CD4-positive, alpha-beta memory T cell (primary cell): ENCODE measurements around the gene STK10. TPM values are rescaled to one million over a fixed set of nuclear protein-coding genes. Genes with fewer than 3 reads are reported as not detected.

ENCODE experiments used
- CTCF ChIA-PET: fragments of 350-600 bp; sonication (Branson Sonifier 250); formaldehyde crosslinking; loops from one replicate; lab custom pipeline; 2021; ENCODE audit warnings: inconsistent platforms; ENCODE audit not compliant: partially characterized antibody; lab: Charles Lee
- POLR2A ChIA-PET: fragments of 350-600 bp; sonication (Branson Sonifier 250); formaldehyde crosslinking; loops from one replicate; lab custom pipeline; 2021; ENCODE audit not compliant: partially characterized antibody; lab: Charles Lee
- DNase-seq, 5 donors: peaks; one replicate each; pipeline versions ENCODE4 v3.0.0 to v3.0.0-alpha.2; 2020 to 2022; ENCODE audit warnings: mixed read lengths in 1 of 5
- H3K27ac ChIP-seq: one replicate; pipeline ENCODE4 v1.7.0; 2013; ENCODE audit warnings: low read depth, low read length
- H3K27me3 ChIP-seq: 2 replicates; pipeline ENCODE4 v1.7.0; 2013; ENCODE audit warnings: mild to moderate bottlenecking, low read length, moderate library complexity; ENCODE audit not compliant: insufficient read depth
- H3K36me3 ChIP-seq: 2 replicates; pipeline ENCODE4 v1.7.0; 2013; ENCODE audit warnings: mild to moderate bottlenecking, low read length, moderate library complexity; ENCODE audit not compliant: insufficient read depth
- H3K4me1 ChIP-seq: 2 replicates; pipeline ENCODE4 v1.7.0; 2013; ENCODE audit warnings: mild to moderate bottlenecking, low read length, moderate library complexity; ENCODE audit not compliant: insufficient read depth
- H3K4me3 ChIP-seq, 2 donors: one replicate each; pipeline ENCODE4 v1.7.0; 2013; ENCODE audit warnings: low read length in 2 of 2, mild to moderate bottlenecking in 1 of 2
- H3K9me3 ChIP-seq, 2 donors: one replicate each; pipeline ENCODE4 v1.7.0; 2013; ENCODE audit warnings: low read length in 2 of 2, control low read depth in 1 of 2; ENCODE audit not compliant: control insufficient read depth in 1 of 2
- H3K27ac Mint-ChIP-seq, 7 donors: one replicate each; pipeline ENCODE4 v1.8.0; 2020 to 2021; ENCODE audit warnings: mixed read lengths in 7 of 7, mild to moderate bottlenecking in 6 of 7, inconsistent platforms in 3 of 7, moderate library complexity in 3 of 7
- H3K27me3 Mint-ChIP-seq, 2 donors: one replicate each; pipeline ENCODE4 v1.8.0; 2020 to 2021; ENCODE audit warnings: mixed read lengths in 2 of 2
- H3K36me3 Mint-ChIP-seq, 2 donors: one replicate each; pipeline ENCODE4 v1.8.0; 2020 to 2021; ENCODE audit warnings: mixed read lengths in 2 of 2, inconsistent platforms in 1 of 2, mild to moderate bottlenecking in 1 of 2
- H3K4me1 Mint-ChIP-seq, 4 donors: one replicate each; pipeline ENCODE4 v1.8.0; 2020 to 2021; ENCODE audit warnings: mixed read lengths in 4 of 4, mild to moderate bottlenecking in 1 of 4
- H3K4me3 Mint-ChIP-seq, 8 donors: one replicate each; pipeline ENCODE4 v1.8.0; 2020 to 2021; ENCODE audit warnings: mixed read lengths in 8 of 8, mild to moderate bottlenecking in 7 of 8, moderate library complexity in 6 of 8, inconsistent platforms in 3 of 8
- H3K9me3 Mint-ChIP-seq, 8 donors: one replicate each; pipeline ENCODE4 v1.8.0; 2020 to 2021; ENCODE audit warnings: mixed read lengths in 8 of 8, mild to moderate bottlenecking in 5 of 8, inconsistent platforms in 3 of 8, moderate library complexity in 1 of 8
- intact Hi-C: fragments of 100-400 bp; cut with micrococcal nuclease; formaldehyde crosslinking; loops from one replicate; pipeline ENCODE4 v1.15.1; 2023
- polyA plus RNA-seq, 2 donors: library from polyadenylated mRNA; unstranded; fragments of 300-500 nt; fragmentation: Illumina TruSeq; gene quantifications; one replicate each; pipeline ENCODE4 v1.2.3, GENCODE V29; 2021
- total RNA-seq, 2 experiments: library from RNA; stranded (reverse); gene quantifications; one replicate each; pipeline ENCODE4 v1.2.3, GENCODE V29; 2021

The STK10 gene
- total and polyA plus RNA-seq, 4 experiments from 2014 or later, result 24.6 to 314 (median 233) TPM

DNA sequence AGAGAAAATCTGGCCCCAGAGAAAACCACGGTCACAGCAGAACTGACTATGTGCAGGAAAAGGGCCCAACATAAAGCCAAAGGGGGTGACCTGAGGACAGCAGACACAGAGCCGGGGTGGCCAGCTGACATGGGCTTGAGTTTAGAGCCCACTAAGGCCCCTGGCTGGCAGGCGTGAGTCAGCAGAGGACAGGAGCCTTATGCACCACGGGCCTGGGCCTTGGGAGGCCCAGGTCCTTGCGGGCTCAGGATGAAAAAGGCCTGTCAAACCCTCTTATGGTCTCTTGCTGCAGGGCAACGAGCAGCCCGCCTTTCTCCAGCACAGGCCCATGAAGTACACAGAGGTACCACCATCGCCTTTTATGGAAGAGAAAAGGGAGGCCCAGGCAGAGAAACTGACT lies 19.7 kb downstream of the STK10 start:
- intact Hi-C loops, result no loop called here
- H3K4me3 Mint-ChIP-seq, result peak overlapping the region in 4 of 8 donors; percentile 48 to 72 (median 62)

DNA sequence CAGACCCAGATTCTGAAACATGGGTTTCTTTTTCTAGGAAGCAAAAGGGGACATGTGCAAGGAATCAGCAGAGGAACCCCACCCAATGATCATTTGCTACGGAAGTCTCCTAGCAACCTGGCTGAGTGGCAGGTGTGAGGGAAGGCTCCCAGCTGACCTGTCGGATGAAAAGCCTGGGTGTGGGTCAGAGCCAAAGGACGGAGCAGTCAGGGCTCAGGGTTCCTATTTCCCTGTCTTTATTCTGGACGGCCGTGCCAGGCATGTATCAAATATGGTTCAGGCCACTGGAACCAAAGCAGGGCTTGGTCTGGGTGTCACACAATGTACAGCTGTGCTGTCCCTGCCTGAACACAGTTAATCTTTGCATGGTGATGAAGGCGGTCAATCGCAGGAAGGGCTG lies 20.1 kb downstream of the STK10 start:
- H3K36me3 ChIP-seq, result peaks cover 18% of the 10 kb centered on the region
- H3K4me3 Mint-ChIP-seq, result peak overlapping the region in 5 of 8 donors; percentile 34 to 72 (median 49)
- no peaks in the 10 kb centered on the region for H3K9me3 ChIP-seq
- H3K4me1 Mint-ChIP-seq, result peaks cover 55 to 98% (median 81%) of the 10 kb centered on the region in 4 donors
- ChIA-PET POLR2A (interaction anchor here (0.9 to 8.3 kb wide), 3 partner anchors 11 to 24 kb away, joined by 3 to 80 read pairs (median 7); partner anchors contain the start of gene STK10), CTCF (interaction anchor here (1.1 to 23.1 kb wide), 3 partner anchors 17 to 62 kb away, joined by 4 to 429 read pairs (median 4); partner anchors contain the start of gene STK10)
- no peaks in the 10 kb centered on the region for H3K27me3 ChIP-seq
- peak overlapping the region in 6 of 7 donors; percentile 41 to 99 (median 92) for H3K27ac Mint-ChIP-seq
- no peak for DNase-seq
- no peak overlapping the region for H3K4me3 ChIP-seq
- no peaks in the 10 kb centered on the region for H3K9me3 Mint-ChIP-seq
- H3K36me3 Mint-ChIP-seq, result peaks cover 21 to 53% of the 10 kb centered on the region in 2 donors
- H3K27ac ChIP-seq, result peak overlapping the region; percentile 41
- H3K27me3 Mint-ChIP-seq, result no peaks in the 10 kb centered on the region
- peaks cover 97% of the 10 kb centered on the region for H3K4me1 ChIP-seq
- intact Hi-C loops, result no loop called here

More for the DNA sequence above, 19.7 kb downstream of the STK10 start:
- ChIA-PET POLR2A (interaction anchor here (8.3 kb wide), 1 partner anchor 18 kb away, joined by 80 read pairs; the partner anchor contains the start of gene STK10), CTCF (interaction anchor here (23.1 kb wide), 1 partner anchor 16 kb away, joined by 429 read pairs; the partner anchor contains the start of gene STK10)
- no peaks in the 10 kb centered on the region for H3K9me3 Mint-ChIP-seq
- Histone ChIP-seq H3K36me3 (peaks cover 18% of the 10 kb centered on the region), H3K27me3 (no peaks in the 10 kb centered on the region), H3K4me3 (no peak overlapping the region), H3K9me3 (no peaks in the 10 kb centered on the region), H3K4me1 (peaks cover 97% of the 10 kb centered on the region), H3K27ac (peak overlapping the region; percentile 41)
- H3K4me1 Mint-ChIP-seq, result peaks cover 54 to 98% (median 81%) of the 10 kb centered on the region in 4 donors
- no peak for DNase-seq
- H3K36me3 Mint-ChIP-seq, result peaks cover 22 to 52% of the 10 kb centered on the region in 2 donors
- no peaks in the 10 kb centered on the region for H3K27me3 Mint-ChIP-seq
- H3K27ac Mint-ChIP-seq, result peak overlapping the region; percentile 20 to 99 (median 92)

DNA sequence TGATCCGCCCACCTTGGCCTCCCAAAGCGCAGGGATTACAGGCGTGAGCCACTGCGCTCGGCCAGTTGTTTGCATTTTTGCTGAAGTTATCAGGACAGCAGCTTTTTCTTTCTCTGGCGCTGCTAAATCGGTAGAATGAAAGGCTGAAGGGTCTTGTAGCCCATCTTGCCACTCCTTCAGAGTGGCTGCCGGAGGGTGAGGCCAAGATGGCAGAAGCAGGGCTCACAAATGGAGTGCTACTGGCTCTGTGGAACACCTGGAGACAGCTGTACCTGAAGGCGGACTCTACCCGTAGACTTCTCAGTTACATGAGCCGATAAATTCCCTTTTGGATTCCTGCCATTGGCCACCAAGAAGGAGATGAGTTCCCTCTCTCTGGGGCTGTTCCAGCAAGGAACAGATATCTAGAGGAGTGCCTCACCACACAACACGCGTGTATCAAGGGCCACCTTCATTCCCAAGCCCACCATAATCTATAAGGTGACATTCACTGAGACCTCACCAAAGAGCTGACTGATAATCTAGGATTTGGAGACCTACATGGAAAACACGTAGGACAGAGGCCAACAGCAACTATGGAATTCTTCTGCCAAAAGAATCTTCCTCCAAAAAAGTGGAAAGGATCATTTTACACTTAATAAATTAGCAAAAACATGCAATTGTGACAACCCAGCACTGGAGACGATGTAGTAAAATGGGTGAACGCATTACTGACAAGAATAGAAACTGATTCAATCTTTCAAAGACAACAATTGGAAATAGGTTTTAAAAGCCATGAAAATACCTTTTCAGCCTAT lies 21.8 kb downstream of the STK10 start:
- H3K4me3 ChIP-seq, result no peak overlapping the region
- peaks cover 59 to 97% (median 82%) of the 10 kb centered on the region in 4 donors for H3K4me1 Mint-ChIP-seq

DNA sequence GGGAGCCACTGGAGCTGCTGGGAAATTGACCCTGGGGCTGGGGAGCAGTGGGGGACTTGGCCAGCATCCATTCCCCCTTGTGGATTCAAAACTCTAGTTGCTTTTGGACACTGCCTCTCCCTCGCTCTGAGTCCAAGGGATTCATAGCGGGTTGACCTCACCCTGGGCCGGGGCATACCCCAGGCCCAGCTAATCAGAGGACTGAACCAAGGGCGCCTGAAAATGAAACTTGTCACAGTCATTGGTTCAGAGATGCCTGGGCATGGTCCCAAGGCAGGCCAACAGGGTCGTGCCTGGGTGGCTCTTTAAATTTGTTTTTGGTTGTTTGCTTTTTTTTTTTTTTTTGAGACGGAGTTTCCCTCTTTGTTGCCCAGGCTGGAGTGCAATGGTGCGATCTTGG lies 22.6 kb downstream of the STK10 start:
- Mint-ChIP-seq H3K4me3 (no peak overlapping the region), H3K27me3 (no peaks in the 10 kb centered on the region), H3K4me1 (peaks cover 59 to 97% (median 81%) of the 10 kb centered on the region in 4 donors), H3K36me3 (peaks cover 24 to 62% of the 10 kb centered on the region in 2 donors), H3K27ac (peak overlapping the region in 5 of 7 donors; percentile 3 to 87 (median 27)), H3K9me3 (no peaks in the 10 kb centered on the region)
- intact Hi-C loops, result no loop called here
- CTCF ChIA-PET, result interaction anchor here (5.3 to 23.1 kb wide), 2 partner anchors 8 to 19 kb away, joined by 37 to 429 read pairs; partner anchors contain the start of gene STK10
- Histone ChIP-seq H3K4me3 (no peak overlapping the region), H3K9me3 (no peaks in the 10 kb centered on the region), H3K36me3 (peaks cover 14% of the 10 kb centered on the region), H3K27me3 (no peaks in the 10 kb centered on the region), H3K4me1 (peaks cover 96% of the 10 kb centered on the region), H3K27ac (peak overlapping the region; percentile 17)
- no peak for DNase-seq
- POLR2A ChIA-PET, result interaction anchor here (1.7 to 8.4 kb wide), 4 partner anchors 9 to 54 kb away, joined by 6 to 89 read pairs (median 44); partner anchors contain the start of gene STK10

More for the DNA sequence above, 21.8 kb downstream of the STK10 start:
- Mint-ChIP-seq H3K27ac (peak overlapping the region; percentile 8 to 99 (median 62)), H3K4me3 (peak overlapping the region in 2 of 8 donors; percentile 10 to 39), H3K36me3 (peaks cover 24 to 60% of the 10 kb centered on the region in 2 donors), H3K27me3 (no peaks in the 10 kb centered on the region), H3K9me3 (no peaks in the 10 kb centered on the region)
- peaks cover 18% of the 10 kb centered on the region for H3K36me3 ChIP-seq
- DNase-seq, result no peak
- H3K27me3 ChIP-seq, result no peaks in the 10 kb centered on the region
- intact Hi-C loops, result no loop called here
- CTCF ChIA-PET, result interaction anchor here (1.6 to 23.1 kb wide), 2 partner anchors 18 to 59 kb away, joined by 4 to 429 read pairs; partner anchors contain the start of gene STK10
- POLR2A ChIA-PET, result interaction anchor here (1.7 to 8.4 kb wide), 4 partner anchors 8 to 55 kb away, joined by 7 to 89 read pairs (median 44); partner anchors contain the start of gene STK10
- peaks cover 96% of the 10 kb centered on the region for H3K4me1 ChIP-seq
- no peak overlapping the region for H3K27ac ChIP-seq
- no peaks in the 10 kb centered on the region for H3K9me3 ChIP-seq

DNA sequence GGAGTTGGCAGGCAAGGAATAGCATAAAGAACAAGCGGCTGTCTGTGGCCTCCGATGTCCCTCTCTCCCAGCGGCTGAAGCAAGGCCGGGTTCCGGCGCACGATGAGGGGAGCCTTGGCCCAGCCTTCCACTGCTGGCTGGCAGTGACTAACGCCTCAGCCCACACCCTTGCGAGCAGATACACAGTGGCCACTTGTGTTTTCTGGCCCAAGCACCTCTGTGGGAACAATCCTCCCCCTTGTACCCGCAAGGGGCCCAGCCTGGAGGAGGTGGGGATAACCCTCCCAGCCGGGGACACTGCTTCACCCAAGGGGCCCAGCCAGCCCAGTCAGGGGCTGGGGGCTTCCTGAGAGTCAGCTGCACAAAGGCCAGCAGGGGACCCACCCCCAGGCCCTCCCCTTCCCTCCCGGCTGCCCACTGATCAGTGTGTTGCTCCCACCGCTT lies 23.2 kb downstream of the STK10 start:
- H3K4me3 ChIP-seq, result no peak overlapping the region
- Mint-ChIP-seq H3K9me3 (no peaks in the 10 kb centered on the region), H3K4me1 (peaks cover 54 to 97% (median 79%) of the 10 kb centered on the region in 4 donors), H3K27ac (peak overlapping the region; percentile 40 to 87 (median 63)), H3K4me3 (no peak overlapping the region), H3K27me3 (no peaks in the 10 kb centered on the region), H3K36me3 (peaks cover 19 to 58% of the 10 kb centered on the region in 2 donors)
- peaks cover 14% of the 10 kb centered on the region for H3K36me3 ChIP-seq
- no peaks in the 10 kb centered on the region for H3K27me3 ChIP-seq
- POLR2A ChIA-PET, result interaction anchor here (1.7 to 8.4 kb wide), 4 partner anchors 10 to 53 kb away, joined by 6 to 89 read pairs (median 44); partner anchors contain the start of gene STK10
- CTCF ChIA-PET, result interaction anchor here (2.7 to 23.1 kb wide), 3 partner anchors 9 to 59 kb away, joined by 6 to 429 read pairs (median 37); partner anchors contain the start of gene STK10
- H3K27ac ChIP-seq, result peak overlapping the region; percentile 17
- H3K4me1 ChIP-seq, result peaks cover 94% of the 10 kb centered on the region
- no peak for DNase-seq
- intact Hi-C loops, result no loop called here
- H3K9me3 ChIP-seq, result no peaks in the 10 kb centered on the region

DNA sequence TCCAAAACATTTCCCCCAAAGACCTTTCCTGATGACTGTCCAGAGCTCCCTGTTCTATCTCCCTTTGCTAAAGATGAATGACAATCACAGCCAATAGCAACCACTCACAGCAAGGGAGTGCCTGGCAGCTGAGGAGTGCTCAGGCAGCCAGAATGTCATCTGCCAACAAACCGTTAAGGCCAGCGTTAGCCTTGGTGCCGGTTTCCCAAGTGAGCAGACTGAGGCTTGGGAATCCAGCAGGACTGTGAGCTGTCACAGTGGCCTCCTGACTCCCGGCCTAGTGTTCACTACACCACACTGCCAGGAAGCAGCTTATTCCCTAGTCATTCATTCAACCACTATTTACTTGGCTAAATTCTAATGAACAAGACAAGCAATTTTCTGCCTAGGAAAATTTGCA lies 24.7 kb downstream of the STK10 start:
- Histone ChIP-seq H3K9me3 (no peaks in the 10 kb centered on the region), H3K27me3 (no peaks in the 10 kb centered on the region), H3K4me1 (peaks cover 91% of the 10 kb centered on the region), H3K36me3 (peaks cover 14% of the 10 kb centered on the region), H3K27ac (no peak overlapping the region), H3K4me3 (no peak overlapping the region)
- H3K9me3 Mint-ChIP-seq, result no peaks in the 10 kb centered on the region
- peaks cover 50 to 97% (median 75%) of the 10 kb centered on the region in 4 donors for H3K4me1 Mint-ChIP-seq
- peak overlapping the region in 5 of 7 donors; percentile 22 to 76 (median 63) for H3K27ac Mint-ChIP-seq
- intact Hi-C loops, result no loop called here
- DNase-seq, result no peak
- no peaks in the 10 kb centered on the region for H3K27me3 Mint-ChIP-seq
- H3K4me3 Mint-ChIP-seq, result peak overlapping the region in 2 of 8 donors; percentile 15 to 38
- ChIA-PET POLR2A (interaction anchor here (8.3 to 8.4 kb wide), 2 partner anchors 11 to 23 kb away, joined by 80 to 89 read pairs; partner anchors contain the start of gene STK10), CTCF (interaction anchor here (1.1 to 23.1 kb wide), 5 partner anchors 11 to 127 kb away, joined by 3 to 429 read pairs (median 6); partner anchors contain the start of gene STK10)
- peaks cover 15 to 54% of the 10 kb centered on the region in 2 donors for H3K36me3 Mint-ChIP-seq
